IPS-15b (cell line): ENCODE results near the gene MT1M.
"Not testable (repeated sequence)": the region's sequence is repeated elsewhere in the genome, so short reads cannot be mapped to it uniquely, and the experiment has no call there.

ENCODE experiments used
- H3K27me3 ChIP-seq: one replicate; pipeline ENCODE4 v1.6.1; 2013; ENCODE audit warnings: low read length; ENCODE audit not compliant: control insufficient read depth, insufficient read depth
- H3K36me3 ChIP-seq: one replicate; pipeline ENCODE4 v1.6.1; 2013; ENCODE audit warnings: low read length; ENCODE audit not compliant: control insufficient read depth, insufficient read depth
- H3K4me1 ChIP-seq: one replicate; pipeline ENCODE4 v1.6.1; 2013; ENCODE audit warnings: mild to moderate bottlenecking, low read length; ENCODE audit not compliant: control insufficient read depth, insufficient read depth
- H3K4me3 ChIP-seq: one replicate; pipeline ENCODE4 v1.5.1; 2013; ENCODE audit warnings: low read depth, low read length
- H3K9ac ChIP-seq: one replicate; pipeline ENCODE4 v1.6.1; 2013; ENCODE audit warnings: low read depth, mild to moderate bottlenecking, low read length
- H3K9me3 ChIP-seq: one replicate; pipeline ENCODE4 v1.6.1; 2013; ENCODE audit warnings: mild to moderate bottlenecking, low read length; ENCODE audit not compliant: control insufficient read depth, insufficient read depth

MT1M gene

GRCh38 chr16:56665286-56666261, 33.1 kb downstream of the MT1M start:
- not testable (repeated sequence) for H3K9me3 ChIP-seq, H3K9ac ChIP-seq, H3K4me3 ChIP-seq, H3K36me3 ChIP-seq, H3K4me1 ChIP-seq
- peaks cover 100% of the 10 kb centered on the region for H3K27me3 ChIP-seq

- H3K27me3 ChIP-seq = peaks cover 100% of the 10 kb centered on the region
Observed at GRCh38 chr16:56667581-56668571, 35.4 kb downstream of the MT1M start, which contains the start of gene MT1G. Gene MT1G (minus strand): TSS chr16:56668065. CDS start chr16:56667993, 72 bp downstream.

GRCh38 chr16:56669005-56669839, 36.8 kb downstream of the MT1M start, which contains the start of gene MT1H:
Gene MT1H (plus strand): TSS chr16:56669814. CDS start chr16:56669885, 71 bp downstream.
- Histone ChIP-seq H3K27me3 (peaks cover 97% of the 10 kb centered on the region), H3K4me1 (peaks cover 11% of the 10 kb centered on the region), H3K9me3 (no peaks in the 10 kb centered on the region), H3K9ac (no peak within 1 kb of the TSS), H3K36me3 (no peaks in the 10 kb centered on the region), H3K4me3 (peak within 1 kb of the TSS; percentile 48)

More at GRCh38 chr16:56667581-56668571, 35.4 kb downstream of the MT1M start, which contains the start of gene MT1G:
- no peaks in the 10 kb centered on the region for H3K36me3 ChIP-seq
- peaks cover 8% of the 10 kb centered on the region for H3K4me1 ChIP-seq
- H3K9me3 ChIP-seq = no peaks in the 10 kb centered on the region
- H3K4me3 ChIP-seq = peak within 1 kb of the TSS; percentile 40
- no peak within 1 kb of the TSS for H3K9ac ChIP-seq

GRCh38 chr16:56669840-56670619, 37.6 kb downstream of the MT1M start:
- Histone ChIP-seq H3K36me3 (no peaks in the 10 kb centered on the region), H3K27me3 (peaks cover 89% of the 10 kb centered on the region), H3K9ac (no peak overlapping the region), H3K9me3 (no peaks in the 10 kb centered on the region), H3K4me1 (peaks cover 13% of the 10 kb centered on the region), H3K4me3 (peak overlapping the region; percentile 48)

- Histone ChIP-seq H3K36me3 (no peaks in the 10 kb centered on the region), H3K4me3 (peak overlapping the region; percentile 48), H3K4me1 (peaks cover 13% of the 10 kb centered on the region), H3K9me3 (no peaks in the 10 kb centered on the region), H3K27me3 (peaks cover 89% of the 10 kb centered on the region), H3K9ac (no peak overlapping the region)
Observed at GRCh38 chr16:56670620-56670934, 38.1 kb downstream of the MT1M start.

GRCh38 chr16:56671691-56672090, 39.2 kb downstream of the MT1M start:
- not testable (repeated sequence) for H3K9ac ChIP-seq, H3K36me3 ChIP-seq, H3K9me3 ChIP-seq, H3K4me3 ChIP-seq
- Histone ChIP-seq H3K27me3 (peaks cover 84% of the 10 kb centered on the region), H3K4me1 (peaks cover 14% of the 10 kb centered on the region)

GRCh38 chr16:56672171-56672570, 39.7 kb downstream of the MT1M start:
- H3K9ac ChIP-seq = not testable (repeated sequence)
- H3K4me1 ChIP-seq = peaks cover 18% of the 10 kb centered on the region
- H3K27me3 ChIP-seq = peaks cover 84% of the 10 kb centered on the region

GRCh38 chr16:56672761-56673536, 40.5 kb downstream of the MT1M start:
- H3K27me3 ChIP-seq = peaks cover 81% of the 10 kb centered on the region
- no peaks in the 10 kb centered on the region for H3K36me3 ChIP-seq
- H3K9me3 ChIP-seq = no peaks in the 10 kb centered on the region
- no peak overlapping the region for H3K4me3 ChIP-seq
- no peak overlapping the region for H3K9ac ChIP-seq
- H3K4me1 ChIP-seq = peaks cover 15% of the 10 kb centered on the region

More at GRCh38 chr16:56672171-56672570, 39.7 kb downstream of the MT1M start:
- not testable (repeated sequence) for H3K9me3 ChIP-seq, H3K36me3 ChIP-seq, H3K4me3 ChIP-seq

- Histone ChIP-seq H3K9me3 (no peaks in the 10 kb centered on the region), H3K36me3 (no peaks in the 10 kb centered on the region), H3K4me1 (peaks cover 15% of the 10 kb centered on the region), H3K27me3 (peaks cover 76% of the 10 kb centered on the region), H3K4me3 (no peak overlapping the region), H3K9ac (no peak overlapping the region)
Observed at GRCh38 chr16:56673921-56674320, 41.5 kb downstream of the MT1M start.

- not testable (repeated sequence) for H3K9me3 ChIP-seq, H3K9ac ChIP-seq, H3K4me3 ChIP-seq, H3K36me3 ChIP-seq
- Histone ChIP-seq H3K4me1 (peaks cover 15% of the 10 kb centered on the region), H3K27me3 (peaks cover 76% of the 10 kb centered on the region)
Observed at GRCh38 chr16:56674570-56674969, 42.1 kb downstream of the MT1M start.
